HCT116 (cell line): ENCODE measurements around the gene DNAJB1. TPM values are rescaled to one million over a fixed set of nuclear protein-coding genes. Genes with fewer than 3 reads are reported as not detected.

ENCODE experiments used
- ATAC-seq: fragments of 200-7000 bp; cut with Tn5 transposase; 2 replicates; pipeline ENCODE4 v1.9.1; 2020; ENCODE audit warnings: mild to moderate bottlenecking, moderate library complexity
- BruUV-seq: library from RNA; stranded (reverse); fragments of 400-500 nt; replicated peaks from 2 replicates; lab custom pipeline; 2021; lab: Mats Ljungman, UMichigan
- CTCF ChIA-PET: fragments of 300-600 bp; sonication (Branson Sonifier 250); formaldehyde crosslinking; loops from one replicate; lab custom pipeline; 2021; ENCODE audit warnings: antibody characterized with exemption; lab: Charles Lee
- POLR2A ChIA-PET: fragments of 300-600, 350-600 bp; sonication (Branson Sonifier 250); formaldehyde crosslinking; loops from one replicate; lab custom pipeline; 2021; ENCODE audit warnings: antibody characterized with exemption; lab: Charles Lee
- RAD21 ChIA-PET, 2 experiments: fragments of 300-600 bp; sonication (Branson Sonifier 250); formaldehyde crosslinking; loops; one replicate each; lab custom pipeline; 2023; ENCODE audit warnings: low total read pairs in 2 of 2; ENCODE audit not compliant: uncharacterized antibody in 2 of 2, unreplicated experiment in 2 of 2, low non-redundant PET in 1 of 2; lab: Charles Lee
- DNase-seq: peaks from one replicate; pipeline ENCODE4 v3.0.0-alpha.2; 2010; ENCODE audit warnings: low read depth, low spot score
- H2AFZ ChIP-seq: fragments of 200-600 bp; shearing (Covaris generic), sonication (generic); 2 replicates; pipeline ENCODE4 v1.6.1; 2017; ENCODE audit warnings: low read depth, mixed run types, mixed read lengths, antibody characterized with exemption, low read length; ENCODE audit not compliant: poor library complexity, severe bottlenecking
- H3K27ac ChIP-seq: 2 replicates; pipeline ENCODE4 v1.5.1; 2012; ENCODE audit warnings: low read depth, low read length
- H3K27me3 ChIP-seq: fragments of 200-600 bp; sonication (generic); 2 replicates; pipeline ENCODE4 v1.6.1; 2016; ENCODE audit warnings: mixed run types, low read length, mixed read lengths; ENCODE audit not compliant: insufficient read depth
- H3K36me3 ChIP-seq, 2 experiments: fragments of 200-500 bp in 1 of 2; fragments of 200-600 bp in 1 of 2; sonication (Bioruptor generic) in 1 of 2; sonication (generic) in 1 of 2; 2 replicates each; pipeline versions ENCODE4 v1.5.1 to v1.6.1; 2014 to 2016; ENCODE audit warnings: low read length in 2 of 2, inconsistent platforms in 1 of 2, mixed read lengths in 1 of 2, mixed run types in 1 of 2; ENCODE audit not compliant: insufficient read depth in 2 of 2, control insufficient read depth in 1 of 2
- H3K4me1 ChIP-seq, 2 experiments: fragments of 200-600 bp in 1 of 2; sonication (generic) in 1 of 2; 2 replicates each; pipeline versions ENCODE4 v1.5.1 to v1.6.1; 2012 to 2017; ENCODE audit warnings: low read length in 2 of 2, inconsistent platforms in 1 of 2, mild to moderate bottlenecking in 1 of 2, mixed read lengths in 1 of 2, mixed run types in 1 of 2, moderate library complexity in 1 of 2; ENCODE audit not compliant: insufficient read depth in 2 of 2, control insufficient read depth in 1 of 2
- H3K4me2 ChIP-seq: fragments of 200-600 bp; sonication (generic); 2 replicates; pipeline ENCODE4 v1.6.1; 2017; ENCODE audit warnings: mixed run types, low read length, mixed read lengths
- H3K4me3 ChIP-seq, 2 experiments: fragments of 200-600 bp in 1 of 2; sonication (generic) in 1 of 2; replicated peaks in 1 of 2; 2 replicates each; pipeline ENCODE4 v1.5.1; 2011 to 2016; ENCODE audit warnings: low read length in 2 of 2, control low read depth in 1 of 2, low read depth in 1 of 2, mild to moderate bottlenecking in 1 of 2, mixed read lengths in 1 of 2, mixed run types in 1 of 2
- H3K79me2 ChIP-seq: fragments of 200-600 bp; sonication (generic); 2 replicates; pipeline ENCODE4 v1.6.1; 2017; ENCODE audit warnings: mild to moderate bottlenecking, mixed run types, low read length, moderate library complexity, mixed read lengths; ENCODE audit not compliant: insufficient read depth
- H3K9ac ChIP-seq: fragments of 200-600 bp; sonication (generic); 2 replicates; pipeline ENCODE4 v1.6.1; 2016; ENCODE audit warnings: low read length, mixed read lengths
- H3K9me2 ChIP-seq: fragments of 200-600 bp; sonication (generic), shearing (Covaris generic); 2 replicates; pipeline ENCODE4 v1.6.1; 2017; ENCODE audit warnings: mixed run types, mild to moderate bottlenecking, moderate library complexity; ENCODE audit not compliant: insufficient read depth
- H3K9me3 ChIP-seq, 2 experiments: fragments of 200-500 bp in 1 of 2; fragments of 200-600 bp in 1 of 2; sonication (Bioruptor generic) in 1 of 2; sonication (generic) in 1 of 2; 2 replicates each; pipeline ENCODE4 v1.6.1; 2014 to 2017; ENCODE audit warnings: low read length in 2 of 2, mixed read lengths in 2 of 2, inconsistent platforms in 1 of 2, low read depth in 1 of 2, mild to moderate bottlenecking in 1 of 2, mixed run types in 1 of 2, moderate library complexity in 1 of 2; ENCODE audit not compliant: control insufficient read depth in 1 of 2, insufficient read depth in 1 of 2
- H4K20me1 ChIP-seq: fragments of 200-600 bp; sonication (generic), shearing (Covaris generic); 2 replicates; pipeline ENCODE4 v1.6.1; 2017; ENCODE audit warnings: mixed run types, mild to moderate bottlenecking, moderate library complexity; ENCODE audit not compliant: insufficient read depth
- EGR1 ChIP-seq: IDR thresholded peaks from 2 replicates; pipeline ENCODE4 v1.6.1; 2012; ENCODE audit warnings: low read depth
- EZH2 ChIP-seq: fragments of 200-600 bp; sonication (generic); IDR thresholded peaks from 2 replicates; pipeline ENCODE4 v1.6.1; 2017; ENCODE audit warnings: antibody characterized with exemption, mixed run types
- JUND ChIP-seq: IDR thresholded peaks from 2 replicates; pipeline ENCODE4 v1.6.1; 2012
- POLR2A ChIP-seq: IDR thresholded peaks from 2 replicates; pipeline ENCODE4 v1.7.0; 2011; ENCODE audit warnings: borderline replicate concordance; ENCODE audit not compliant: insufficient read depth, insufficient read length; ENCODE audit errors: extremely low read depth
- POLR2AphosphoS5 ChIP-seq: IDR thresholded peaks from 2 replicates; pipeline ENCODE4 v1.6.1; 2011; ENCODE audit warnings: mild to moderate bottlenecking, low read depth, low read length, moderate library complexity
- RAD21 ChIP-seq: IDR thresholded peaks from 2 replicates; pipeline ENCODE4 v1.6.1; 2012; ENCODE audit warnings: low read depth, mild to moderate bottlenecking
- SP1 ChIP-seq: IDR thresholded peaks from 2 replicates; pipeline ENCODE4 v1.6.1; 2012; ENCODE audit warnings: low read depth
- SRF ChIP-seq: IDR thresholded peaks from 2 replicates; pipeline ENCODE4 v1.6.1; 2012; ENCODE audit warnings: low read depth
- TCF7L2 ChIP-seq: IDR thresholded peaks from 2 replicates; pipeline ENCODE4 v1.7.0; 2011; ENCODE audit warnings: borderline replicate concordance, inconsistent platforms; ENCODE audit not compliant: insufficient read depth, insufficient read length; ENCODE audit errors: extremely low read depth
- YY1 ChIP-seq: IDR thresholded peaks from 2 replicates; pipeline ENCODE4 v1.6.1; 2011; ENCODE audit warnings: low read length, low read depth, moderate library complexity, mild to moderate bottlenecking; ENCODE audit not compliant: insufficient replicate concordance; ENCODE audit errors: extremely low read depth
- ZFX ChIP-seq: fragments of 450-650 bp; IDR thresholded peaks from 2 replicates; pipeline ENCODE4 v1.6.1; 2017
- intact Hi-C: fragments of 100-400 bp; cut with micrococcal nuclease; formaldehyde crosslinking; loops from 2 replicates; pipeline ENCODE4 v1.10.0; 2022
- total RNA-seq: library from RNA; stranded (reverse); gene quantifications from one replicate; pipeline ENCODE4 v1.2.1, GENCODE V29; 2021; ENCODE audit not compliant: unreplicated experiment
- TF ChIP-seq, protein P1 (sequence below): IDR thresholded peaks from 2 replicates; pipeline ENCODE4 v1.6.1; 2012; ENCODE audit warnings: low read depth
- TF ChIP-seq, protein P2 (sequence below): IDR thresholded peaks from 2 replicates; pipeline ENCODE4 v1.6.1; 2011; ENCODE audit warnings: mild to moderate bottlenecking, low read length, moderate library complexity; ENCODE audit not compliant: insufficient replicate concordance; ENCODE audit errors: extremely low read depth
- TF ChIP-seq, protein P3 (sequence below): IDR thresholded peaks from 2 replicates; pipeline ENCODE4 v1.6.1; 2012

The DNAJB1 gene
- total RNA-seq, 1 experiment from 2014 or later, result 175 TPM

DNA sequence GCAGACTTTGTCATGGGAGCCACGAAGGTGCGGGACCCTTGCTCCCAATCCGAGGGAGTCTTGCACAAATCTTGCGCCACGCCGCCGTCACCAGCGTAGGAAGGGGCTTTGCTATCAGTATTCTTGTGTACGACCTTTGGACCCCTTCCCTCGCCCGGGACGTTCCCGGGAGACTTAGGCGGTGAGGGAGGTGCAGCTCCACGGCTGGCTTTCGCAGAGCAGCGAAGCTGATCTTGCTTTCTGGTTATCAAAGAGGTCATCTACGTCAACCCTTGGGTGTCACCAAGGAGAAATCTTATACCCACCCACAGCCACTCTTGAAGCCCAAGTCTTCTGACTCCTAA lies 11.8 kb upstream of the DNAJB1 start (continued):
- TF ChIP-seq, protein P1, sequence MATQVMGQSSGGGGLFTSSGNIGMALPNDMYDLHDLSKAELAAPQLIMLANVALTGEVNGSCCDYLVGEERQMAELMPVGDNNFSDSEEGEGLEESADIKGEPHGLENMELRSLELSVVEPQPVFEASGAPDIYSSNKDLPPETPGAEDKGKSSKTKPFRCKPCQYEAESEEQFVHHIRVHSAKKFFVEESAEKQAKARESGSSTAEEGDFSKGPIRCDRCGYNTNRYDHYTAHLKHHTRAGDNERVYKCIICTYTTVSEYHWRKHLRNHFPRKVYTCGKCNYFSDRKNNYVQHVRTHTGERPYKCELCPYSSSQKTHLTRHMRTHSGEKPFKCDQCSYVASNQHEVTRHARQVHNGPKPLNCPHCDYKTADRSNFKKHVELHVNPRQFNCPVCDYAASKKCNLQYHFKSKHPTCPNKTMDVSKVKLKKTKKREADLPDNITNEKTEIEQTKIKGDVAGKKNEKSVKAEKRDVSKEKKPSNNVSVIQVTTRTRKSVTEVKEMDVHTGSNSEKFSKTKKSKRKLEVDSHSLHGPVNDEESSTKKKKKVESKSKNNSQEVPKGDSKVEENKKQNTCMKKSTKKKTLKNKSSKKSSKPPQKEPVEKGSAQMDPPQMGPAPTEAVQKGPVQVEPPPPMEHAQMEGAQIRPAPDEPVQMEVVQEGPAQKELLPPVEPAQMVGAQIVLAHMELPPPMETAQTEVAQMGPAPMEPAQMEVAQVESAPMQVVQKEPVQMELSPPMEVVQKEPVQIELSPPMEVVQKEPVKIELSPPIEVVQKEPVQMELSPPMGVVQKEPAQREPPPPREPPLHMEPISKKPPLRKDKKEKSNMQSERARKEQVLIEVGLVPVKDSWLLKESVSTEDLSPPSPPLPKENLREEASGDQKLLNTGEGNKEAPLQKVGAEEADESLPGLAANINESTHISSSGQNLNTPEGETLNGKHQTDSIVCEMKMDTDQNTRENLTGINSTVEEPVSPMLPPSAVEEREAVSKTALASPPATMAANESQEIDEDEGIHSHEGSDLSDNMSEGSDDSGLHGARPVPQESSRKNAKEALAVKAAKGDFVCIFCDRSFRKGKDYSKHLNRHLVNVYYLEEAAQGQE, result no peak
- TF ChIP-seq SRF (no peak), RAD21 (no peak), SP1 (no peak), YY1 (no peak)
- TF ChIP-seq, protein P2, sequence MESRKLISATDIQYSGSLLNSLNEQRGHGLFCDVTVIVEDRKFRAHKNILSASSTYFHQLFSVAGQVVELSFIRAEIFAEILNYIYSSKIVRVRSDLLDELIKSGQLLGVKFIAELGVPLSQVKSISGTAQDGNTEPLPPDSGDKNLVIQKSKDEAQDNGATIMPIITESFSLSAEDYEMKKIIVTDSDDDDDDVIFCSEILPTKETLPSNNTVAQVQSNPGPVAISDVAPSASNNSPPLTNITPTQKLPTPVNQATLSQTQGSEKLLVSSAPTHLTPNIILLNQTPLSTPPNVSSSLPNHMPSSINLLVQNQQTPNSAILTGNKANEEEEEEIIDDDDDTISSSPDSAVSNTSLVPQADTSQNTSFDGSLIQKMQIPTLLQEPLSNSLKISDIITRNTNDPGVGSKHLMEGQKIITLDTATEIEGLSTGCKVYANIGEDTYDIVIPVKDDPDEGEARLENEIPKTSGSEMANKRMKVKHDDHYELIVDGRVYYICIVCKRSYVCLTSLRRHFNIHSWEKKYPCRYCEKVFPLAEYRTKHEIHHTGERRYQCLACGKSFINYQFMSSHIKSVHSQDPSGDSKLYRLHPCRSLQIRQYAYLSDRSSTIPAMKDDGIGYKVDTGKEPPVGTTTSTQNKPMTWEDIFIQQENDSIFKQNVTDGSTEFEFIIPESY, result no peak
- TF ChIP-seq, all 23 proteins: peak for 0

DNA sequence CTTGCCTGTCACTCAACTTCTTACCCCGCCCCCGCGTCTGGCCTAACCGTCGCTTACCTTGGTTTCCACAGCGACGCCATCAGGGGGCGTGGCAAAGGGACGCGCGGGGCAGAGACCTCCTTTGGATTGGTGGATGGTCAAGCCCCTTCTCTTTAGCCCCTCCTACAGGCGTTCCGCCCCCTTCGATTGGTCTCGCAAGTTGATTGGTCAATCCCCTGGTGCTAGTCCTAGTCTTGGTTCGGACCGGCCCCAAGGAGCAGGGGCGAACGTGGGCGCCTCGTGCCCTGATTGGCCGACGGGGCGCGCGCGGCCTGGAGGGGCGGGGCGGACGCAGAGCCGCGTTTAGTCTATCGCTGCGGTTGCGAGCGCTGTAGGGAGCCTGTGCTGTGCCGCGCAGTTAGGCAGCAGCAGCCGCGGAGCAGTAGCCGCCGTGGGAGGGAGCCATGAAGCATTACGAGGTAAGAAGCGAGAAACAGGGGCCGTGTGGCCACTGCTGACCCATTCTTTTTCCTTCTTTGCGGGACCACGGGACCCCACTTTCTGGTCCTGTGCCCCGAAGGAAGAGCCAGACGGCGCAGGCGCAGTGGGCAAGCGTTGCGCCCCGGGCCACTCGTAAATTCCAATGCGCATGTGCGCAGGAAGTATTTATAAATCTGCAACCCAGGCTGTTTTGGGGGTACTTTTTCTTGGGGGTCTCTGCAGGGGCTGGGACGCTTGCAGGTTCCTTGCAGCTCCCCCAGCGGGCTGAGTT lies 11.2 kb upstream of the DNAJB1 start, which contains the start of gene TECR:
Gene TECR, plus strand, starts transcription at position 341 of the 751 bp plus-strand sequence. Its CDS starts 103 bp downstream, at position 444.
- peak within 1 kb of the TSS; percentile 80 for H3K4me2 ChIP-seq
- no peaks in the 10 kb centered on the region for H3K27me3 ChIP-seq
- intact Hi-C loops, result no loop called here

More for the DNA sequence above, 11.2 kb upstream of the DNAJB1 start, which contains the start of gene TECR:
- ChIA-PET POLR2A (interaction anchor here (1.0 to 2.2 kb wide), 2 partner anchors 10 to 16 kb away, joined by 3 to 9 read pairs; partner anchors contain the start of gene DNAJB1), RAD21 (no interaction called here), CTCF (no interaction called here)
- Histone ChIP-seq H3K9me3 (no peaks in the 10 kb centered on the region), H3K27ac (peak within 1 kb of the TSS; percentile 72), H3K9ac (peak within 1 kb of the TSS; percentile 80), H3K4me3 (peak within 1 kb of the TSS; percentile 84 to 99), H3K4me1 (peaks cover 11 to 43% of the 10 kb centered on the region in 2 experiments), H2AFZ (no peak within 1 kb of the TSS), H3K9me2 (no peaks in the 10 kb centered on the region), H4K20me1 (0 out of 2 replicates have a peak, but pooled peaks cover 5% of the 10 kb centered on the region), H3K79me2 (peaks cover 47% of the 10 kb centered on the region), H3K36me3 (0 out of 4 replicates have a peak, but pooled peaks cover 0 to 2% of the 10 kb centered on the region in 2 experiments)
- BruUV-seq, result TSS peak; percentile 76
- ATAC-seq, result peak; percentile 97
- DNase-seq, result peak; percentile 100
- TF ChIP-seq, protein P2, result no peak
- TF ChIP-seq ZFX, result no peak
- TF ChIP-seq POLR2A, result peak; percentile 96
- TF ChIP-seq SP1, result peak; percentile 93
- TF ChIP-seq, protein P3, sequence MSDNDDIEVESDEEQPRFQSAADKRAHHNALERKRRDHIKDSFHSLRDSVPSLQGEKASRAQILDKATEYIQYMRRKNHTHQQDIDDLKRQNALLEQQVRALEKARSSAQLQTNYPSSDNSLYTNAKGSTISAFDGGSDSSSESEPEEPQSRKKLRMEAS, result peak; percentile 63; the same call in 1 of the 2 replicates
- TF ChIP-seq TCF7L2, result no peak
- TF ChIP-seq POLR2AphosphoS5, result peak; percentile 98
- TF ChIP-seq SRF, result no peak
- no peak for TF ChIP-seq JUND
- no peak for TF ChIP-seq EZH2
- TF ChIP-seq EGR1, result peak; percentile 97
